NCI-H460 (cell line): ENCODE measurements around the gene LEFTY2. TPM values are rescaled to one million over a fixed set of nuclear protein-coding genes. Genes with fewer than 3 reads are reported as not detected.
"Not testable (repeated sequence)": the region's sequence is repeated elsewhere in the genome, so short reads cannot be mapped to it uniquely, and the experiment has no call there.

ENCODE experiments used
- DNase-seq: peaks from one replicate; pipeline ENCODE4 v3.0.0-alpha.2; 2016; ENCODE audit warnings: low read depth; ENCODE audit errors: extremely low read depth
- polyA plus RNA-seq: library from polyadenylated mRNA; depleted of rRNA; stranded (reverse); fragments of >200 nt; gene quantifications from 2 replicates; pipeline ENCODE4 v1.2.3, GENCODE V29; 2014; cell fraction: nucleus; rRNA removed
- total RNA-seq: library from RNA; depleted of rRNA; stranded (reverse); fragments of >200 nt; shearing (Covaris generic); gene quantifications from 2 replicates; pipeline ENCODE4 v1.2.3, GENCODE V29; 2014; rRNA removed

Gene LEFTY2
- total RNA-seq = not detected in 2 replicates
- not detected in 2 replicates for polyA plus RNA-seq

- DNase-seq = no peak
These were observed at the start of gene LEFTY2 for GRCh38 chr1:225941187-225941941. LEFTY2 (minus strand) TSS chr1:225941220; CDS start chr1:225941140, 80 bp downstream.

GRCh38 chr1:225987491-225988316 is 46.7 kb upstream of the LEFTY2 start:
- DNase-seq = peak; percentile 45

GRCh38 chr1:225981714-225982113 is 40.7 kb upstream of the LEFTY2 start:
- DNase-seq = no peak

GRCh38 chr1:225980005-225980836 is 39.2 kb upstream of the LEFTY2 start:
- DNase-seq = no peak

- DNase-seq = no peak
These were observed 38.4 kb upstream of the LEFTY2 start for GRCh38 chr1:225979421-225979820.

GRCh38 chr1:225977937-225978748 is 37.1 kb upstream of the LEFTY2 start:
- DNase-seq = no peak

- not testable (repeated sequence) for DNase-seq
These were observed 34.1 kb upstream of the LEFTY2 start for GRCh38 chr1:225975146-225975545.

GRCh38 chr1:225974454-225974853 is 33.4 kb upstream of the LEFTY2 start:
- DNase-seq = no peak

GRCh38 chr1:225973158-225973557 is 32.1 kb upstream of the LEFTY2 start:
- no peak for DNase-seq

GRCh38 chr1:225972344-225973152 is 31.5 kb upstream of the LEFTY2 start:
- no peak for DNase-seq

GRCh38 chr1:225970592-225971157 is 29.7 kb upstream of the LEFTY2 start:
- not testable (repeated sequence) for DNase-seq

GRCh38 chr1:225969751-225970150 is 28.7 kb upstream of the LEFTY2 start:
- not testable (repeated sequence) for DNase-seq

GRCh38 chr1:225965231-225965630 is 24.2 kb upstream of the LEFTY2 start:
- DNase-seq = no peak

- DNase-seq = no peak
These were observed 22.9 kb upstream of the LEFTY2 start for GRCh38 chr1:225963735-225964530.

- DNase-seq = peak; percentile 18
These were observed 21.5 kb upstream of the LEFTY2 start for GRCh38 chr1:225962440-225962975.

GRCh38 chr1:225961659-225962439 is 20.8 kb upstream of the LEFTY2 start:
- DNase-seq = no peak

GRCh38 chr1:225958041-225958440 is 17.0 kb upstream of the LEFTY2 start:
- no peak for DNase-seq
